G401.6 (cell line): ENCODE results near the gene CKMT2.
"Not testable (repeated sequence)": the region's sequence is repeated elsewhere in the genome, so short reads cannot be mapped to it uniquely, and the experiment has no call there.

Experiments
- FAIRE-seq: peaks from 2 replicates; lab custom pipeline; 2012; peaks lifted over from hg19 to GRCh38; lab: Jason Lieb, UNC

The CKMT2 gene

GRCh38 chr5:81251922-81252321, 18.8 kb downstream of the CKMT2 start:
- FAIRE-seq, result no peak

DNA sequence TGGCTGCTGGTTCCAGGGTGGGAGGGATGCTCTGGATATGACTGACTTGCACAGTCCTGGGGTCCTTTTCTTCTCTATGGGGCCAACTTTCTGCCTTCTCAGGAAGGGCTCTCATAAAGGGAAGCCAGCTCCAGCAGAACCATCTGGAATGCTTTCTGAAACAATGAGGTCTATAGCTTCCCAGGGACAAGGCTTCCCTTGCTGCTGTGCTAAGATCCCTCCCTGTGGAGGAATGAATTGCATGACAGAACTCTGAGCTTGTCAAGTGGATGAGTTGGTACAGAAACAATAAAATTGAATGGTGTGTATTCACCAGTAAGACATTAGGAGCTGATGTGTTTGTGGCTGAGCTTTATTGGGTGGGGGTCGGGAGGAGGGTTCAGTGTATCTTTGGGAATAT, 19.8 kb downstream of the CKMT2 start:
- no peak for FAIRE-seq

- FAIRE-seq, result no peak
Measured at GRCh38 chr5:81253875-81254274, 20.8 kb downstream of the CKMT2 start.

- FAIRE-seq, result no peak
Measured at GRCh38 chr5:81254886-81255559, 21.9 kb downstream of the CKMT2 start.

- FAIRE-seq, result no peak
Measured at GRCh38 chr5:81256766-81257165, 23.6 kb downstream of the CKMT2 start.

DNA sequence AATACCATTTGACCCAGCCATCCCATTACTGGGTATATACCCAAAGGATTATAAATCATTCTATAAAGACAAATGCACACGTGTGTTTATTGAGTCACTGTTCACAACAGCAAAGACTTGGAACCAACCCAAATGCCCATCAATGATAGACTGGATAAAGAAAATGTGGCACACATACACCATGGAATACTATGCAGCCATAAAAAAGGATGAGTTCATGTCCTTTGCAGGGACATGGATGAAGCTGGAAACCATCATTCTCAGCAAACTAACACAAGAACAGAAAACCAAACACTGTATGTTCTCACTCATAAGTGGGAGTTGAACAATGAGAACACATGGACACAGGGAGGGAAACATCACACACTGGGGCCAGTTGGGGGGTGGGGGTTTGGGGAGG, 29.7 kb downstream of the CKMT2 start:
- FAIRE-seq, result not testable (repeated sequence)

DNA sequence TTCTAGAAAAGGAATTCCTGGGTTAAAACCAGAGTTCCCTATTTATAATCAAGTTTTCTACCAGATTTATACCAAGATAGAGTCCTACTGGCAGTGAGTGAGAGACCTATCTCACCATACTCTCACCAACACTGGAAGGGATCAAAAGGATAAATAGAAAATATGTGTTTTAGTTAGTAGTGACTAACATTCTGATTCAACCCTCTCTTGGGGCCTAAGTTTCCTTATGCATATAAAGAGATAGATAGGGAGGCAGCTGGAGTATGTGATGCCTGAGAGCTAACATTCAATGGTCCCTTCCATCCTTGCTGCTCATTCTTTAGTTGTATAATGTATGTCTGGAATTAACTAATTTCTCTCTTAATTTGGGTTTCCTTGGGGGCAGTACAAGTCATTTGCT, 32.0 kb downstream of the CKMT2 start:
- no peak for FAIRE-seq

DNA sequence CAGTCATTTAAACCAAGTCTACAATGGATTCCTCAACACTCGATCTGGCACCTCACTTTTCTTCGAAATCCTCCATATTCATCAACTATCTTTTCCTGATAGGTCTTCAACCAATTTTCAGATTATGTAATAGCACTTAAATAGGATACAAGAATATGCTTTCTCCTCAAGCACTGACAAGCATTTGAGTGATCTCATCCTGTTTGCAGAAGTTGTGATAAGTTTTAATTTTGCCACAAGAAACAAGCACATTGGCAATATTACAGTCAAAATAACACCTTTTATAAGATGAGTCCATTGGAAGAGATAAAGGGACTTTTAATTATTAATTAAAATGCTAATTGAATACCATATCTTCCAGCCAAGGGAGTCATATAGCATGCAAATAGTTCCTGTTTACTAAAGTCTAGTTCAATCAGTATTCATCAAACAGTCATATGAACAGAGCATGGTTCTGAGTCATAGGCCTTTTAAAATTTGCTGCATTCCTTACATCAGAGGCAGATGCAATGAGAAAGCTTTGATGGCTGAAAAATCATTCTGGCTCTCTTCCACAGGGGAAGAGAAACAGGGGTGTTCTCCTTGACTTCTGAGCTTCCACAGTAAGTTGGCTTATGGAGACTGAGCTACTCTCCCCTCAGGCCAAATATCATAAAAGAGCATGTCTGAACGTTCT, 35.5 kb downstream of the CKMT2 start:
- FAIRE-seq, result no peak

- FAIRE-seq, result no peak
Measured at GRCh38 chr5:81269751-81270393, 36.8 kb downstream of the CKMT2 start.

GRCh38 chr5:81270394-81271027, 37.4 kb downstream of the CKMT2 start:
- FAIRE-seq, result not testable (repeated sequence)

DNA sequence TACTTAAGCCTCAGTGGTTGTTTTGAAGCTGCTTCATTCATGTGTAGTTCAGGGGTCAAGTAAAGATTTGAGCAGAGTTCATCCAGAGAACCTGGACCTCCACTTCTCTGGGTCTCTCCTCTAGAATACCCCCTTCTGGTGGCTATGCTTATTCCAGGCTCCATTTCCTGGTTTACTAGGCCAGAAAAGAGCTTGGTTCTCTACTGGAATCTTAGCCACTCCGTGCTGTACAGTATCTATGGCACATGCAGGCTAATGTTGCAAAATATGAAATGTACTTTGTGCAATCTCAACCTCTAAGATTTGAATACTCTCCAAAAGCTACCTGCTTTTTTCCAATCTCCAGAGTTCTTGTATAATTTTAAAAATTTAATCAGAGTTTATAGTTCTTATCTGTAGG, 50.9 kb downstream of the CKMT2 start:
- FAIRE-seq, result no peak

DNA sequence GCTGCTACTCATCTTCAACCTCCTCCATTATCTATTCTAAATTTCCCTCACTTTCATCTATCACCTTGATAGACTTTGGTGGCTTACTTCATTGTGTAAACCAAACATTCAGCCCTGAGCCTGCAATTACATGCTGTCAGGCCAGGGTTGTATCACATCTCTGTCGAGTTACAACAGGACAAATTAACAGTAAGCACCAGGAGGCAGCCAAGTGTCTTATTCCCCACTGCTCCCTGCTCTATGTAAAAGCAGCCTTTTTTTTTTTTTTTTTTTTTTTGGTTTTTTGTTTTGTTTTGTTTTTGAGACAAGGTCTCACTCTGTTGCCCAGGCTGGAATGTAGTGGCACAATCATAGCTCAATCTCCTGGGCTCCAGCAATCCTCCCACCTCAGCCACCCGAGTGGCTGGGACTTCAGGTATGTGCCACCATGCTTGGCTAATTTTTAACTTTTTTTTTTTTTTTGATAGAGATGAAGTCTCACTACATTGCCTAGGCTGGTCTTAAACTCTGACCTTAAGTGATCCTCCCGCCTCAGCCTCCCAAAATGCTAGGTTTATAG, 53.0 kb downstream of the CKMT2 start:
- no peak for FAIRE-seq

- FAIRE-seq, result no peak
Measured at GRCh38 chr5:81288021-81288433, 54.9 kb downstream of the CKMT2 start.

GRCh38 chr5:81290146-81290545, 57.0 kb downstream of the CKMT2 start:
- FAIRE-seq, result no peak

DNA sequence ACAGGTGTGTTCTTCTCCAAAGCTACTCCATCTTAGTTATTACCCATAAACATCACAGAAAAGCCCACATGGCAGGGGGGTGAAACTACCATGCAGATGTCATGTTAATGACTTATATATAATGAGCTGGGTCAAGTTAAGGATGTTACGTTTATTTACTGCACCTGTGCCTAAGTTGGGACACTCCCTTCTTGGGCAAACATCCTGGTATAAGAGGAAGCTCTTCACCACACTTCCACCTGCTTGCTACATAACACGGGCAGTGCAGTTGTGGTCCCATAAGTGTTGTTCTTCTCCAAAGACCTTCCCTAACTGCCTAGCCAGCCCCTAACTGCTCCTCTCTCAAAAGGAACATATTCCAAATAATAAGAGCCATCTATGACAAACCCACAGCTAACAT, 59.0 kb downstream of the CKMT2 start:
- no peak for FAIRE-seq

DNA sequence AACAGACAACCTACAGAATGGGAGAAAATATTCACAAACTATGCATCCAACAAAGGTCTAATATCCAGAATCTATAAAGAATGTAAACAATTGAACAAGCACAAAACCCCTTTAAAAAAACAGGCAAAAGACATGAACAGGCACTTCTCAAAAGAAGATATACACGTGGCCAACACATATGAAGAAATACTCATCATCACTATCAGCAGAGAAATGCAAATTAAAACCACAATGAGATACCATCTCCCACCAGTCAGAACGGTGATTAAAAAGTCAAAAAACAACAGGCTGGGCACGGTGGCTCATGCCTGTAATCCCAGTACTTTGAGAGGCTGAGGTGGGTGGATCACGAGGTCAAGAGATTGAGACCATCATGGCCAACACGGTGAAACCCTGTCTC, 60.9 kb downstream of the CKMT2 start:
- not testable (repeated sequence) for FAIRE-seq

DNA sequence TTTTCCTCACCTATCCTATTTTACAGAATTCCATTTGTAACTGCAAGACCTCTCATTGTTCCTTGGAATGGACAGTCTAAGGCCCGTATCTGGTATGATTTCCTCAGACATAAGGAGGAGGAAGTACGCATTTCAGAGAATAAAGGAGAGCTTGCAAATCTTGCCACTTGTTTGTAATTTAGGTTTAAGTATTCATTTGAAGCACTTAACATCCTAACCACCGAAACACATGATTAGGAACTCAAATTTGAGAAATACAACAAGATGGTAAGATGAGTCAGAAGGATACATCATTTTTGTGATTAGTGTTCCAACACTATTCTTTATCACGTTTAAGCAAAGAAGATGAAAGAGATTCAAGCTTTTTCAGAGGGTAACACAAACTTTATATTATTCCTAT, 64.4 kb downstream of the CKMT2 start:
- no peak for FAIRE-seq

GRCh38 chr5:81300921-81301270, 67.8 kb downstream of the CKMT2 start:
- FAIRE-seq, result no peak

DNA sequence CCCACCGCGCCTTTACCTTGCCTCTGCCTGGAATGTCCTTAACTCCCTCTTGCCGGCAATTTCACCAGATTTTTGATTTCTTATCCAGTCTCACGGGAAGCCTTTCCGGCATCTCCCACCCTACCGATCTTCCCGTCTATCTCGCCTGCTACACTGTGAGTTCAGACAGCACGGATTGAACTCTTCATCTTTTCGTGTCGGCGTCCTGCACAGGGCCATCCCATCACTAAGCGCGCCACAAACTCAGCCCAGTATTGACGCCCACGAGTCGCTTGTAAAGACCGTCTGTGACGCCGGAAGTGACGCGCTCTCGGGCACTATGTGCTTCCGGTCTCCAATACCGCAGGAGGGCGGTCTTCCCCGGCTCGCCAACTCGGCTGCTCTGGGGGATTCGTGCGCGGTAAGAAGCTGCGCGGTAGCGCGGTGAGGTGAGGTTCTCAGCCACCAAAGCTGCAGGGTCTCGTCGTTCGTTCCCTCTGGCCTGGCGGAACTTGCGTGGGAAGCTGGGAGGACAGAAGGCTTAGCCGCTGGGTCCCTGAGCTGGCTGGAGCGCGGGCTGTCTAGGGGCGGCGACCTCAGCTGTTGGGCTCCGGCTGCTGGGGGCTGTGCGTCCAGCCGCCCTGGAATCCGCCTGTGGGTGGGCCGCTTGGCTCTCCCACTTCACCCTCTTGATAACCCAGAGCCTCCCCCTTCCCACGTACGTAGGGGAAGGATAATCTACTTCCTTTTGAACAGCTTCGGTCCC, 68.3 kb downstream of the CKMT2 start, which contains the start of gene ZCCHC9:
Gene ZCCHC9 (plus strand): TSS at position 317 of the 745 bp plus-strand sequence. CDS start 3,171 bp downstream, outside the sequence.
- peak; percentile 94 for FAIRE-seq

DNA sequence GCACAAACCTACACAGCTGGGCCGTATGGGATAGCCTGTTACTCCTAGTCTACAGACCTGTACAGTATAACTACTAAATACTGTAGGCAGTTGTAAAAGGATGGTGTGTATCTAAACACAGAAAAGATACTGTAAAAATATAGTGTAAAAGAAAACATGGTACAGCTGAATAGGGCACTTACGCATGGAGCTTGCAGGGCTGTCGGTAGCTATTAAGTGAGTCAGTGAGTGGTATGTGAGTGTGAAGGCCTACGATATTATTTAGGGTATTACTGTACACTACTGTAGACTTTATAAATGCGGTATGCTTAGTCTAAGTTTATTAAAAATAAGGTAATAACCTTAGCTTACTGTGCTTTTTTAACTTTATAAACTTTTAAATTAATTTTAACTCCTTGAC, 69.5 kb downstream of the CKMT2 start:
- no peak for FAIRE-seq

GRCh38 chr5:81303563-81303962, 70.4 kb downstream of the CKMT2 start:
- FAIRE-seq, result no peak

DNA sequence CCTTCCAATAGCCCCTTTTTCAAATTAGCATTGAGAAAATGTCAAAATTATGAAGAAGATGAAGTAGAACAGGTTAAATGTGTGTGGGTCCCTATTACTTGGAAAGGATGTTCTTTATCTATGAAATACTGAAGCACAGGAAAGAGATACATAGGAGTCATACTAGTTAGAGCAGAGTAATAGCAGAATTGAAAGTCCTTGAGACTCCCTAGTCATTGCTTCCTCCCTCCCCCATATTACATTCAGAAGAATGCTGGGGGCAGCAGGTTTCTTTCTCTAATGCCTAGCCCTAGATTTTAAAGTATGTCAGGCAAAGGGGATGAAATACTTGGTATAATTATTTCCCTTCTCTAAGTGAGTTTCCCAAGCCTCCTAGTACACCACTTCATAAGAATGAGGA, 72.7 kb downstream of the CKMT2 start:
- no peak for FAIRE-seq
